Measurements from ENCODE around the gene ZSCAN2.

ZSCAN2 gene

GRCh38 chr15:84668221-84668982, 67.6 kb downstream of the ZSCAN2 start:
- H3K27ac ChIP-seq (ENCODE audit: insufficient read depth, low read depth, low read length, poor library complexity, severe bottlenecking): no peak overlapping the region
- H3K27me3 ChIP-seq (ENCODE audit: control insufficient read depth, insufficient read depth, low read length, poor library complexity, severe bottlenecking): no peaks in the 10 kb centered on the region
- H3K9me3 ChIP-seq (ENCODE audit: control insufficient read depth, low read length): no peaks in the 10 kb centered on the region
- H3K4me1 ChIP-seq (ENCODE audit: control insufficient read depth, insufficient read depth, low read length): no peaks in the 10 kb centered on the region
- WGBS, 2 experiments: 91 to 97% methylated on average over 2 to 3 of the region's 3 CpGs
- peaks cover 22% of the 10 kb centered on the region for H3K36me3 ChIP-seq (ENCODE audit: control insufficient read depth, insufficient read depth, low read length)
- no peak overlapping the region for H3K4me3 ChIP-seq (ENCODE audit: insufficient read depth, low read depth, low read length)

- Histone ChIP-seq H3K27ac (ENCODE audit: insufficient read depth, low read depth, low read length, poor library complexity, severe bottlenecking) (no peak overlapping the region), H3K4me3 (ENCODE audit: insufficient read depth, low read depth, low read length) (no peak overlapping the region), H3K9me3 (ENCODE audit: control insufficient read depth, low read length) (no peaks in the 10 kb centered on the region), H3K36me3 (ENCODE audit: control insufficient read depth, insufficient read depth, low read length) (peaks cover 33% of the 10 kb centered on the region), H3K4me1 (ENCODE audit: control insufficient read depth, insufficient read depth, low read length) (no peaks in the 10 kb centered on the region), H3K27me3 (ENCODE audit: control insufficient read depth, insufficient read depth, low read length, poor library complexity, severe bottlenecking) (no peaks in the 10 kb centered on the region)
- WGBS, 2 experiments: 92 to 93% methylated on average over 8 of the region's 8 CpGs
Observed at GRCh38 chr15:84669726-84670125, 68.9 kb downstream of the ZSCAN2 start.

- Histone ChIP-seq H3K4me3 (ENCODE audit: insufficient read depth, low read depth, low read length) (no peak overlapping the region), H3K9me3 (ENCODE audit: control insufficient read depth, low read length) (no peaks in the 10 kb centered on the region), H3K4me1 (ENCODE audit: control insufficient read depth, insufficient read depth, low read length) (no peaks in the 10 kb centered on the region), H3K36me3 (ENCODE audit: control insufficient read depth, insufficient read depth, low read length) (peaks cover 33% of the 10 kb centered on the region), H3K27ac (ENCODE audit: insufficient read depth, low read depth, low read length, poor library complexity, severe bottlenecking) (no peak overlapping the region), H3K27me3 (ENCODE audit: control insufficient read depth, insufficient read depth, low read length, poor library complexity, severe bottlenecking) (no peaks in the 10 kb centered on the region)
Observed at GRCh38 chr15:84671211-84671610, 70.4 kb downstream of the ZSCAN2 start.

All from ectodermal cell (in vitro differentiated cells).